Tibial nerve (tissue), 4 donors: ENCODE data around the gene HS3ST1. TPM values are rescaled to one million over a fixed set of nuclear protein-coding genes. Genes with fewer than 3 reads are reported as not detected.

Source experiments
- DNase-seq, 2 donors: peaks; one replicate each; pipeline ENCODE4 v3.0.0-alpha.2; 2019; ENCODE audit warnings: low spot score in 2 of 2
- H3K27ac ChIP-seq, 4 donors: fragments of 200-600 bp; sonication (generic) in 3 of 4; one replicate each; pipeline ENCODE4 v1.5.1; 2017 to 2019; ENCODE audit warnings: mild to moderate bottlenecking in 1 of 4
- H3K27me3 ChIP-seq, 2 donors: fragments of 200-600 bp; sonication (generic) in 1 of 2; one replicate each; pipeline versions ENCODE4 v1.5.1 to v1.6.0; 2017 to 2019
- H3K36me3 ChIP-seq, 3 donors: fragments of 200-600 bp; sonication (generic); one replicate each; pipeline ENCODE4 v1.5.1; 2018 to 2019
- H3K4me1 ChIP-seq, 4 donors: fragments of 200-600 bp; sonication (generic) in 3 of 4; one replicate each; pipeline ENCODE4 v1.5.1; 2017 to 2019
- H3K4me3 ChIP-seq, 4 donors: fragments of 200-600 bp; sonication (generic) in 3 of 4; one replicate each; pipeline ENCODE4 v1.5.1; 2017 to 2019; ENCODE audit warnings: mild to moderate bottlenecking in 1 of 4, moderate library complexity in 1 of 4
- H3K9me3 ChIP-seq, 4 donors: fragments of 200-600 bp; sonication (generic) in 3 of 4; one replicate each; pipeline ENCODE4 v1.5.1; 2017 to 2019
- CTCF ChIP-seq, 5 experiments: fragments of 200-600 bp in 3 of 5; fragments of 450-650 bp in 2 of 5; sonication (generic) in 3 of 5; IDR thresholded peaks; one replicate each; pipeline ENCODE4 v1.5.1; 2016 to 2019; ENCODE audit warnings: antibody characterized with exemption in 5 of 5, mild to moderate bottlenecking in 3 of 5, moderate library complexity in 2 of 5
- EP300 ChIP-seq, 2 donors: sonication (generic); formaldehyde crosslinking; IDR thresholded peaks; one replicate each; pipeline ENCODE4 v1.6.1; 2017; ENCODE audit warnings: antibody characterized with exemption in 2 of 2, mild to moderate bottlenecking in 1 of 2
- POLR2A ChIP-seq, 2 donors: fragments of 450-650 bp; IDR thresholded peaks; one replicate each; pipeline ENCODE4 v1.6.1; 2017; ENCODE audit warnings: antibody characterized with exemption in 2 of 2, mild to moderate bottlenecking in 2 of 2, moderate library complexity in 2 of 2
- WGBS, 2 donors: methylation state at CpG; one replicate each; pipeline ENCODE4 v1.1.5; 2018; 5-methylcytosine and 5-hydroxymethylcytosine counted together
- total RNA-seq, 4 donors: library from RNA; depleted of rRNA; stranded (reverse); fragments of >200 nt; gene quantifications; one replicate each; pipeline ENCODE4 v1.1.0, GENCODE V29; 2016

The HS3ST1 gene
- total RNA-seq, 4 donors from 2014 or later, result 0.21 to 6.0 (median 2.1) TPM

DNA sequence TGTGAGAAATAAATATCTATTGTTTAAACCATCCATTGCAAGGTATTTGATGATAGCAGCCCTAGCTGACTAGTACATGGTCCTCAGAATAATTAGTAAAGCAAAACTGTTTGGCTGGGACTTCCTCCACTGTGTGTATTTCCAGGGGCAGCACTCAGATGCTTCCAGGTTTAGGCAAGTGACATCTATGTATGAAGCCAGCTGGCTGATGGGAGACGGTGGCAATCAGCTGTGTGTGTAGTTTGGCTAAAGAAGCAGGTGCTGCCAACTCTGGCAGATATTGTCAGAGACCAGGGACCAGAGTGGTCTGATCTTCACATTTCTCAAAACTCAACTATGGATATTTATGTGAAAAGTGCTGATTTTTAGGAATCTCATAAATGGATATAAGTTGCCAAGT is 19.1 kb downstream of the HS3ST1 start:
- no peak for DNase-seq
- Histone ChIP-seq H3K27ac (no peak overlapping the region), H3K27me3 (no peaks in the 10 kb centered on the region), H3K9me3 (no peaks in the 10 kb centered on the region), H3K36me3 (no peaks in the 10 kb centered on the region), H3K4me1 (no peaks in the 10 kb centered on the region), H3K4me3 (no peak overlapping the region)
- 89 to 90% methylated on average over 1 of the region's 1 CpG for WGBS, 2 donors
- TF ChIP-seq EP300 (IDR thresholded peaks at IDR 0.05) (no peak), POLR2A (IDR thresholded peaks at IDR 0.05) (no peak), CTCF (IDR thresholded peaks at IDR 0.05) (no peak)

DNA sequence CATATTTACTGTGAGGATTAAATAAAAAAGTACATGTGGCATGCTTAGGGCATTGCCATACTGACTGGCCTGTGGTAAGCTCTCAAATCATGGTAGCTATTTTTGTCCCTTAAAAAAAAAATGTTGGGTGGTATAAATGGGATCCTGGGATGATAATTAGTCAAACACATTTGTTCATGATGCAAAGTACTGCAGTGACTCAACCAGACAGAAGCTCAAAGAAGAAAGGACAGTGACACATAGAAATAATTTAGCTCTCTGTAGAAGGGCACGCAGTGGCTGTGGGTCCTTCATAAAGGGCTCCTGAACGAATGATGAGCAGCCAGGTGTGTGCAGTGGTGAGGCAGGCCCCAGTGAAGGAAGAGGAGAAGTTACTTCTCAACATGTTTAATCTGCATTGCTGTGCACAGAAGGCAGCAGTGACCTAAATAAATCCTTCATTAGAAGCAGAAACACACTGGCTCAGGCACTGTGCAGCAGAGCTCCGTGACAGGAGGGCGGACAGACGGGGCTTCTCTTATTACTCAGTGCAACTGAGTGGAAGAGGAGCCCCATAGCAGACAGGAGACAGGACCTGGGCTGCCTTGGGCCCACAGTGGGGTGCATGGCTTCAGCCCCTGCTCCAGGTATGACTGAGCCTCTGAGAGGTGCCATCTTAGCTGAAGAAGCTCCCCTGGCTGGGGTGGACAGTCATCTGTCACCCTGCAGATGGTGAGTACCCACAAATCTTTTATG is 20.3 kb downstream of the HS3ST1 start:
- Histone ChIP-seq H3K4me1 (no peaks in the 10 kb centered on the region), H3K4me3 (no peak overlapping the region), H3K27me3 (no peaks in the 10 kb centered on the region), H3K36me3 (no peaks in the 10 kb centered on the region), H3K9me3 (no peaks in the 10 kb centered on the region), H3K27ac (no peak overlapping the region)
- WGBS, 2 donors, result 77 to 80% methylated on average over 5 of the region's 5 CpGs
- TF ChIP-seq EP300 (IDR thresholded peaks at IDR 0.05) (no peak), CTCF (IDR thresholded peaks at IDR 0.05) (no peak), POLR2A (IDR thresholded peaks at IDR 0.05) (no peak)
- no peak for DNase-seq

- Histone ChIP-seq H3K4me1 (no peaks in the 10 kb centered on the region), H3K27me3 (no peaks in the 10 kb centered on the region), H3K36me3 (no peaks in the 10 kb centered on the region), H3K27ac (no peak overlapping the region), H3K9me3 (no peaks in the 10 kb centered on the region), H3K4me3 (no peak overlapping the region)
- 79 to 86% methylated on average over 3 of the region's 3 CpGs for WGBS, 2 donors
- TF ChIP-seq CTCF (IDR thresholded peaks at IDR 0.05), result no peak
- TF ChIP-seq EP300 (IDR thresholded peaks at IDR 0.05), result no peak
- TF ChIP-seq POLR2A (IDR thresholded peaks at IDR 0.05), result no peak
- no peak for DNase-seq
Observed at GRCh38 chr4:11407551-11407950, 21.1 kb downstream of the HS3ST1 start.

- no peaks in the 10 kb centered on the region for H3K27me3 ChIP-seq
- peaks cover 0 to 8% (median 0%) of the 10 kb centered on the region in 3 donors for H3K36me3 ChIP-seq
- no peak for TF ChIP-seq CTCF (IDR thresholded peaks at IDR 0.05)
- no peak for TF ChIP-seq POLR2A (IDR thresholded peaks at IDR 0.05)
- TF ChIP-seq EP300 (IDR thresholded peaks at IDR 0.05), result no peak
- H3K4me1 ChIP-seq, result no peaks in the 10 kb centered on the region
- DNase-seq, result no peak
- 96 to 100% methylated on average over 2 of the region's 2 CpGs for WGBS, 2 donors
- H3K4me3 ChIP-seq, result no peak overlapping the region
- no peak overlapping the region for H3K27ac ChIP-seq
- no peaks in the 10 kb centered on the region for H3K9me3 ChIP-seq
Observed at GRCh38 chr4:11404431-11404830, 24.3 kb downstream of the HS3ST1 start.

GRCh38 chr4:11402192-11402591 is 26.5 kb downstream of the HS3ST1 start:
- Histone ChIP-seq H3K9me3 (no peaks in the 10 kb centered on the region), H3K4me1 (peaks cover 0 to 15% (median 2%) of the 10 kb centered on the region in 4 donors), H3K27ac (no peak overlapping the region), H3K4me3 (no peak overlapping the region), H3K27me3 (no peaks in the 10 kb centered on the region), H3K36me3 (peaks cover 0 to 14% (median 0%) of the 10 kb centered on the region in 3 donors)
- TF ChIP-seq EP300 (IDR thresholded peaks at IDR 0.05) (no peak), CTCF (IDR thresholded peaks at IDR 0.05) (no peak), POLR2A (IDR thresholded peaks at IDR 0.05) (no peak)
- DNase-seq, result no peak
- WGBS, 2 donors, result 92 to 94% methylated on average over 3 of the region's 3 CpGs
